Smooth muscle cell (in vitro differentiated cells): ENCODE results near the gene PCDHB15. TPM values are rescaled to one million over a fixed set of nuclear protein-coding genes. Genes with fewer than 3 reads are reported as not detected.
"Not testable (repeated sequence)": the region's sequence is repeated elsewhere in the genome, so short reads cannot be mapped to it uniquely, and the experiment has no call there.

ENCODE experiments used
- DNase-seq: peaks from one replicate; lab custom pipeline; 2025; ENCODE audit not compliant: unreplicated experiment; lab: John Stamatoyannopoulos, UW
- H2AFZ ChIP-seq: fragments of 200-600 bp; sonication (generic); 2 replicates; pipeline ENCODE4 v1.6.0; 2016; ENCODE audit warnings: antibody characterized with exemption, low read depth, mild to moderate bottlenecking
- H3F3A ChIP-seq: fragments of 200-600 bp; sonication (generic); 2 replicates; pipeline ENCODE4 v1.6.0; 2017; ENCODE audit warnings: antibody characterized with exemption, low read depth
- H3K27ac ChIP-seq: fragments of 200-600 bp; sonication (generic); 2 replicates; pipeline ENCODE4 v1.5.1; 2016; ENCODE audit warnings: low read depth, mild to moderate bottlenecking
- H3K27me3 ChIP-seq: fragments of 200-600 bp; sonication (generic); 2 replicates; pipeline ENCODE4 v1.6.1; 2016; ENCODE audit warnings: low read depth, mild to moderate bottlenecking
- H3K36me3 ChIP-seq: fragments of 200-600 bp; sonication (generic); 2 replicates; pipeline ENCODE4 v1.5.1; 2016; ENCODE audit warnings: low read depth
- H3K4me1 ChIP-seq: fragments of 200-600 bp; sonication (generic); 2 replicates; pipeline ENCODE4 v1.5.1; 2016; ENCODE audit warnings: low read depth
- H3K4me2 ChIP-seq: fragments of 200-600 bp; sonication (generic); 2 replicates; pipeline ENCODE4 v1.6.0; 2016; ENCODE audit warnings: mild to moderate bottlenecking
- H3K4me3 ChIP-seq: fragments of 200-600 bp; sonication (generic); 2 replicates; pipeline ENCODE4 v1.5.1; 2016; ENCODE audit warnings: mild to moderate bottlenecking
- H3K79me2 ChIP-seq: fragments of 200-600 bp; sonication (generic); 2 replicates; pipeline ENCODE4 v1.6.0; 2016; ENCODE audit warnings: low read depth, mild to moderate bottlenecking
- H3K9ac ChIP-seq: fragments of 200-600 bp; sonication (generic); 2 replicates; pipeline ENCODE4 v1.6.0; 2016; ENCODE audit warnings: low read depth
- H3K9me3 ChIP-seq: fragments of 200-600 bp; sonication (generic); replicated peaks from 2 replicates; pipeline ENCODE4 v1.5.1; 2016; ENCODE audit warnings: low read depth
- H4K20me1 ChIP-seq: fragments of 200-600 bp; sonication (generic); 2 replicates; pipeline ENCODE4 v1.6.0; 2016; ENCODE audit warnings: low read depth
- WGBS: methylation state at CpG from one replicate; pipeline ENCODE4 v1.1.7; 2016; ENCODE audit warnings: low lambda C conversion rate; 5-methylcytosine and 5-hydroxymethylcytosine counted together
- polyA plus RNA-seq: library from polyadenylated mRNA; unstranded; fragments of >200 nt; fragmentation: Nextera tagmentation; extraction: Ambion mirVana; gene quantifications from 2 replicates; pipeline ENCODE4 v1.2.1, GENCODE V29; 2016
- total RNA-seq: library from RNA; depleted of rRNA; stranded (reverse); fragments of >200 nt; gene quantifications from 2 replicates; pipeline ENCODE4 v1.2.3, GENCODE V29; 2014
- TF ChIP-seq, protein P1 (sequence below): fragments of 200-600 bp; sonication (generic); IDR thresholded peaks from 2 replicates; pipeline ENCODE4 v1.5.1; 2017; ENCODE audit warnings: borderline replicate concordance, mild to moderate bottlenecking, antibody characterized with exemption; ENCODE audit not compliant: insufficient read depth, poor library complexity, severe bottlenecking

The PCDHB15 gene
- total and polyA plus RNA-seq, 2 experiments from 2014 or later = 1.8 to 4.2 TPM

DNA sequence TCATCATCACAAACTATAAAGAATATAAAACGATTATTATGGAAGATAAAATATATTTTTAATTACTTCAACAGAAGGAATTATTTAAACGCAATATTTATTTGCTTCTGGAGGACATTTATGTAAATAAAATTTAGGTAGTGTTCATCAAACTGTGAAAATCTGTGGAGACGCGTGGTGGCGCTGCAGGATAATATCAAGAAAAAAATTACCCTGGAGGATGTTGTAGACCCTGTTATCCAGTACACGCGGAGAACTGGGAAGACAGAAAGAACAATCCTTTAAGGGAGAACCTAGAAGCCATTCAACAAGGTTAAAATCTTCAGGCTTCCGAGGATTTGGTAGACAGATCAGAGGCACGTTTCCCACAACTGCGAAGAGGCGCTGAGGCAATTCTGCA is 36.7 kb upstream of the PCDHB15 start, which contains the start of gene PCDHB12:
Gene PCDHB12 (plus strand): TSS at position 242 of the 400 bp plus-strand sequence. CDS start 189 bp downstream, outside the sequence.
- Histone ChIP-seq H3K79me2 (no peaks in the 10 kb centered on the region), H3K4me3 (no peak within 1 kb of the TSS), H3K4me2 (no peak within 1 kb of the TSS), H4K20me1 (no peaks in the 10 kb centered on the region), H3K27me3 (no peaks in the 10 kb centered on the region), H3K36me3 (no peaks in the 10 kb centered on the region), H3K27ac (no peak within 1 kb of the TSS), H2AFZ (no peak within 1 kb of the TSS), H3K4me1 (no peaks in the 10 kb centered on the region), H3K9me3 (peaks cover 2% of the 10 kb centered on the region), H3K9ac (no peak within 1 kb of the TSS), H3F3A (no peaks in the 10 kb centered on the region)
- TF ChIP-seq, protein P1, sequence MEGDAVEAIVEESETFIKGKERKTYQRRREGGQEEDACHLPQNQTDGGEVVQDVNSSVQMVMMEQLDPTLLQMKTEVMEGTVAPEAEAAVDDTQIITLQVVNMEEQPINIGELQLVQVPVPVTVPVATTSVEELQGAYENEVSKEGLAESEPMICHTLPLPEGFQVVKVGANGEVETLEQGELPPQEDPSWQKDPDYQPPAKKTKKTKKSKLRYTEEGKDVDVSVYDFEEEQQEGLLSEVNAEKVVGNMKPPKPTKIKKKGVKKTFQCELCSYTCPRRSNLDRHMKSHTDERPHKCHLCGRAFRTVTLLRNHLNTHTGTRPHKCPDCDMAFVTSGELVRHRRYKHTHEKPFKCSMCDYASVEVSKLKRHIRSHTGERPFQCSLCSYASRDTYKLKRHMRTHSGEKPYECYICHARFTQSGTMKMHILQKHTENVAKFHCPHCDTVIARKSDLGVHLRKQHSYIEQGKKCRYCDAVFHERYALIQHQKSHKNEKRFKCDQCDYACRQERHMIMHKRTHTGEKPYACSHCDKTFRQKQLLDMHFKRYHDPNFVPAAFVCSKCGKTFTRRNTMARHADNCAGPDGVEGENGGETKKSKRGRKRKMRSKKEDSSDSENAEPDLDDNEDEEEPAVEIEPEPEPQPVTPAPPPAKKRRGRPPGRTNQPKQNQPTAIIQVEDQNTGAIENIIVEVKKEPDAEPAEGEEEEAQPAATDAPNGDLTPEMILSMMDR = peak; percentile 23
- DNase-seq = no peak
- 58% methylated on average over 11 of the region's 11 CpGs for WGBS

DNA sequence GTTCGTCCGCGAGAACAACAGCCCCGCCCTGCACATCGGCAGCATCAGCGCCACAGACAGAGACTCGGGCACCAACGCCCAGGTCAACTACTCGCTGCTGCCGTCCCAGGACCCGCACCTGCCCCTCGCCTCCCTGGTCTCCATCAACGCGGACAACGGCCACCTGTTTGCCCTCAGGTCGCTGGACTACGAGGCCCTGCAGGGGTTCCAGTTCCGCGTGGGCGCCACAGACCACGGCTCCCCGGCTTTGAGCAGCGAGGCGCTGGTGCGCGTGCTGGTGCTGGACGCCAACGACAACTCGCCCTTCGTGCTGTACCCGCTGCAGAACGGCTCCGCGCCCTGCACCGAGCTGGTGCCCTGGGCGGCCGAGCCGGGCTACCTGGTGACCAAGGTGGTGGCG is 34.9 kb upstream of the PCDHB15 start:
- not testable (repeated sequence) for H3K9me3 ChIP-seq, H3K27ac ChIP-seq, H3F3A ChIP-seq, H3K27me3 ChIP-seq, H4K20me1 ChIP-seq, H3K9ac ChIP-seq, DNase-seq, H3K4me3 ChIP-seq, H2AFZ ChIP-seq, H3K79me2 ChIP-seq, H3K4me2 ChIP-seq, H3K4me1 ChIP-seq, H3K36me3 ChIP-seq
- 96% methylated on average over 39 of the region's 39 CpGs for WGBS

DNA sequence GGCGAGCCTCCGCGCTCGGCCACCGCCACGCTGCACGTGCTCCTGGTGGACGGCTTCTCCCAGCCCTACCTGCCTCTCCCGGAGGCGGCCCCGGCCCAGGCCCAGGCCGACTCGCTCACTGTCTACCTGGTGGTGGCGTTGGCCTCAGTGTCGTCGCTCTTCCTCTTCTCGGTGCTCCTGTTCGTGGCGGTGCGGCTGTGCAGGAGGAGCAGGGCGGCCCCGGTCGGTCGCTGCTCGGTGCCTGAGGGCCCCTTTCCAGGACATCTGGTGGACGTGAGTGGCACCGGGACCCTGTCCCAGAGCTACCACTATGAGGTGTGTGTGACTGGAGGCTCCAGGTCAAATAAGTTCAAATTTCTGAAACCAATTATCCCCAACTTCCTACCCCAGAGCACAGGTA is 34.3 kb upstream of the PCDHB15 start:
- not testable (repeated sequence) for H2AFZ ChIP-seq, H3K9me3 ChIP-seq, H3K27ac ChIP-seq, H4K20me1 ChIP-seq, H3K9ac ChIP-seq, H3K27me3 ChIP-seq, H3K4me1 ChIP-seq, H3K4me3 ChIP-seq, H3F3A ChIP-seq, H3K4me2 ChIP-seq, DNase-seq, H3K36me3 ChIP-seq, H3K79me2 ChIP-seq
- 95% methylated on average over 21 of the region's 27 CpGs for WGBS

DNA sequence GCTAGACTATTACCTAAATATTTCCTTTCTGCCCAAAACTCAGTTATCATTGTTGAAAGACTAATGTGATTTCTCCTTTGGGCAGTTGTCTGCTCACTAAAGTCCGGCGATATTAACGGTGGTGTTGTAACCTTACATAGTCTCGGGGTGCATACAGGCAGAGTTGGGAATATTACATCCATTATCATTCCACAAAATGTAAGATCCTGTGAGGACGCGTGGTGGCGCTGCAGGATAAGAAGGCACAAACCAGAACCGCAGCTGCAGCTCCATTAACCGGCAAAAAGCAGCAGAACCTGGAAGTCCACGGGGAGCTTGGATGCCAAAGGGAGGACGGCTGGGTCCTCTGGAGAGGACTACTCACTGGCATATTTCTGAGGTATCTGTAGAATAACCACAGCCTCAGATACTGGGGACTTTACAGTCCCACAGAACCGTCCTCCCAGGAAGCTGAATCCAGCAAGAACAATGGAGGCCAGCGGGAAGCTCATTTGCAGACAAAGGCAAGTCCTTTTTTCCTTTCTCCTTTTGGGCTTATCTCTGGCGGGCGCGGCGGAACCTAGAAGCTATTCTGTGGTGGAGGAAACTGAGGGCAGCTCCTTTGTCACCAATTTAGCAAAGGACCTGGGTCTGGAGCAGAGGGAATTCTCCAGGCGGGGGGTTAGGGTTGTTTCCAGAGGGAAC is 31.4 kb upstream of the PCDHB15 start, which contains the start of gene PCDHB13:
Gene PCDHB13 (plus strand): TSS at position 264 of the 684 bp plus-strand sequence. CDS start 205 bp downstream, at position 469.
- H3K79me2 ChIP-seq, H3K4me2 ChIP-seq, H3K9ac ChIP-seq, H3K27me3 ChIP-seq, H2AFZ ChIP-seq, H3K36me3 ChIP-seq, H3F3A ChIP-seq, H3K4me1 ChIP-seq, H3K27ac ChIP-seq, DNase-seq, H4K20me1 ChIP-seq, H3K9me3 ChIP-seq: not testable (repeated sequence)
- WGBS = 38% methylated on average over 13 of the region's 18 CpGs
- TF ChIP-seq, protein P1 = peak; percentile 29
- peak within 1 kb of the TSS; percentile 39 for H3K4me3 ChIP-seq

GRCh38 chr5:141214583-141214982 is 30.6 kb upstream of the PCDHB15 start:
- H3K27ac ChIP-seq, H3K4me1 ChIP-seq, H3F3A ChIP-seq, H3K79me2 ChIP-seq, H3K36me3 ChIP-seq, H2AFZ ChIP-seq, H3K9ac ChIP-seq, H4K20me1 ChIP-seq, H3K9me3 ChIP-seq, H3K27me3 ChIP-seq, H3K4me3 ChIP-seq, DNase-seq, H3K4me2 ChIP-seq: not testable (repeated sequence)
- WGBS = 98% methylated on average over 12 of the region's 12 CpGs

GRCh38 chr5:141215504-141215903 is 29.7 kb upstream of the PCDHB15 start:
- H2AFZ ChIP-seq, H3K9me3 ChIP-seq, H4K20me1 ChIP-seq, H3K9ac ChIP-seq, H3F3A ChIP-seq, H3K4me1 ChIP-seq, H3K36me3 ChIP-seq, H3K4me3 ChIP-seq, H3K27ac ChIP-seq, H3K79me2 ChIP-seq, H3K4me2 ChIP-seq, H3K27me3 ChIP-seq, DNase-seq: not testable (repeated sequence)
- WGBS = 97% methylated on average over 28 of the region's 40 CpGs

DNA sequence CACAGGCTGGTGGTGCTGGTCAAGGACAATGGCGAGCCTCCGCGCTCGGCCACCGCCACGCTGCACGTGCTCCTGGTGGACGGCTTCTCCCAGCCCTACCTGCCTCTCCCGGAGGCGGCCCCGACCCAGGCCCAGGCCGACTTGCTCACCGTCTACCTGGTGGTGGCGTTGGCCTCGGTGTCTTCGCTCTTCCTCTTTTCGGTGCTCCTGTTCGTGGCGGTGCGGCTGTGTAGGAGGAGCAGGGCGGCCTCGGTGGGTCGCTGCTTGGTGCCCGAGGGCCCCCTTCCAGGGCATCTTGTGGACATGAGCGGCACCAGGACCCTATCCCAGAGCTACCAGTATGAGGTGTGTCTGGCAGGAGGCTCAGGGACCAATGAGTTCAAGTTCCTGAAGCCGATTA is 29.2 kb upstream of the PCDHB15 start:
- 97% methylated on average over 15 of the region's 26 CpGs for WGBS
- not testable (repeated sequence) for H4K20me1 ChIP-seq

More for the DNA sequence above, 29.2 kb upstream of the PCDHB15 start:
- H3K4me3 ChIP-seq, H3K9ac ChIP-seq, H3K9me3 ChIP-seq, H3F3A ChIP-seq, H2AFZ ChIP-seq, H3K4me2 ChIP-seq, DNase-seq, H3K79me2 ChIP-seq, H3K27me3 ChIP-seq, H3K4me1 ChIP-seq, H3K27ac ChIP-seq, H3K36me3 ChIP-seq: not testable (repeated sequence)
